ENCODE measurements around the gene C10orf90. TPM values are rescaled to one million over a fixed set of nuclear protein-coding genes. Genes with fewer than 3 reads are reported as not detected.

C10orf90 gene
- total RNA-seq, 3 donors from 2014 or later (not counting 1 experiment from before 2014, with no cell fraction given) = not detected

DNA sequence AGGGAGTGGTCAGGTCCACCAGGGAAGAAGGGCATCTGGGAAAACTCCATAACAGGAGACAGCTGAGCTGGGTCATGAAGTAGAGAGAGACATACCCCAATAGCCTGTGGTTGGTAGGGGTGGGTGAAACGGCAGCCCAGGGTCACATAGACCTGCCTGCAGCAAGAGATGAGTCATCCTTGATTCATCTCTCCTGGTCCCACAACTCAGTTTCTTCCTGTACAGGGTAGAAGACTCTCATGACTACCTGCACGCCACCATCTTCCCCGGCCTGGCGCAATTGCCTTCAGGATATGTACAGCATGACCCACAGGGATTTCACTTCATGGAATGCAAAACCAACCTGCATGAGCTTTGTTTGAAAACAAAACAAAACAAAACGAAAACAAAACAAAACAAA lies 237.1 kb downstream of the C10orf90 start:
- DNase-seq = peak in 1 of 2 donors; percentile 6
- peaks cover 10 to 24% of the 10 kb centered on the region in 2 donors for H3K27me3 Mint-ChIP-seq (ENCODE audit: low read depth in 2 of 2)
- Histone ChIP-seq H3K4me1 (ENCODE audit: control insufficient read depth, insufficient read depth, low read length) (no peaks in the 10 kb centered on the region), H3K4me3 (ENCODE audit: low read length) (no peak overlapping the region), H3K27ac (ENCODE audit: low read length) (no peak overlapping the region), H3K27me3 (ENCODE audit: control insufficient read depth, insufficient read depth, low read length) (peaks cover 2% of the 10 kb centered on the region), H3K9me3 (ENCODE audit: control insufficient read depth, insufficient read depth, low read length) (no peaks in the 10 kb centered on the region), H3K36me3 (ENCODE audit: control insufficient read depth, insufficient read depth, low read length) (no peaks in the 10 kb centered on the region)
- intact Hi-C loops (cut with micrococcal nuclease) = no loop called here
- no peak overlapping the region for H3K27ac Mint-ChIP-seq
- WGBS (ENCODE audit: insufficient coverage) = 83% methylated on average over 4 of the region's 5 CpGs
- H3K4me1 Mint-ChIP-seq = peaks cover 4 to 6% of the 10 kb centered on the region in 2 donors
- peak in 1 of 3 donors; percentile 24 for ATAC-seq
- H3K4me3 Mint-ChIP-seq = no peak overlapping the region
- H3K36me3 Mint-ChIP-seq = no peaks in the 10 kb centered on the region
- no peaks in the 10 kb centered on the region for H3K9me3 Mint-ChIP-seq
- TF ChIP-seq, protein P1, sequence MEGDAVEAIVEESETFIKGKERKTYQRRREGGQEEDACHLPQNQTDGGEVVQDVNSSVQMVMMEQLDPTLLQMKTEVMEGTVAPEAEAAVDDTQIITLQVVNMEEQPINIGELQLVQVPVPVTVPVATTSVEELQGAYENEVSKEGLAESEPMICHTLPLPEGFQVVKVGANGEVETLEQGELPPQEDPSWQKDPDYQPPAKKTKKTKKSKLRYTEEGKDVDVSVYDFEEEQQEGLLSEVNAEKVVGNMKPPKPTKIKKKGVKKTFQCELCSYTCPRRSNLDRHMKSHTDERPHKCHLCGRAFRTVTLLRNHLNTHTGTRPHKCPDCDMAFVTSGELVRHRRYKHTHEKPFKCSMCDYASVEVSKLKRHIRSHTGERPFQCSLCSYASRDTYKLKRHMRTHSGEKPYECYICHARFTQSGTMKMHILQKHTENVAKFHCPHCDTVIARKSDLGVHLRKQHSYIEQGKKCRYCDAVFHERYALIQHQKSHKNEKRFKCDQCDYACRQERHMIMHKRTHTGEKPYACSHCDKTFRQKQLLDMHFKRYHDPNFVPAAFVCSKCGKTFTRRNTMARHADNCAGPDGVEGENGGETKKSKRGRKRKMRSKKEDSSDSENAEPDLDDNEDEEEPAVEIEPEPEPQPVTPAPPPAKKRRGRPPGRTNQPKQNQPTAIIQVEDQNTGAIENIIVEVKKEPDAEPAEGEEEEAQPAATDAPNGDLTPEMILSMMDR (IDR thresholded peaks at IDR 0.05) = no peak

DNA sequence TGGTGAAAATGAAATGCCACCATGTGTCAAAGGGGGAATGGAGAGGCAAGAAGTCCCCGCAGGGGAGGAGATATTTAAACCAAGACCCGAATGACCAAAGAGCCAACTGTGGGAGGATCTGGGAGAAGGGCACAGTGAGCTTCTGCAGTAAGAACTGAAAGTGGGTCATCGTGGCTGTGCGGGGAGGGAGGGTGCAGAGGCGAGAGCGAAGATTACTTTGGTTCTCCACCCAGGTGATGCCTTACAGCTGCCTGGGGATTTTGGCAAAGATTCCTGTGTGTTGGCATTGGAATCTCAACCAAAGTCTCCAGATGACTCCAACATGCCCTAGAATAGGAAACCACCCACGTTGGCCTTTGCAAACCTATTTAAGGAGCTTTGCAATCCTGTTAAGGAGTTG lies 238.0 kb downstream of the C10orf90 start:
- DNase-seq = peak in 1 of 2 donors; percentile 8

DNA sequence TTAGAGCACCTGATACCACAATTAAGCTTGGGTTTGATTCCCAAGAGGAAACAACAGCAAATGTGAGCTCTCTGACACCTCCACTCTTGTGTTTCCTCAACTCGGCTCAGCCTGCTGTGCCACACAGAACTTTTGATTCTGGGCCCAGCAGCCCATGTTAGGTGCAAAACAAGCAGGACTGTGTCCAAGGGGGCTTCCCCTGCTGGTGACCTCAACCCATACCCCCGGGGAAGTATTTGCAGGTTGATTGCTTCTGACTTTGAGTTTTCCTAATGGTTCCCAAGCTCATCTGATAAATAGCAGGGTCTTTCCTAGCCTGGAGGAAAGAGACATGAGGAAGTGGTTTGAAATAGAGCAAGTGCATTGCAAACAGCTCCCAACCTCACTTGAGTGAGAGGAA lies 238.7 kb downstream of the C10orf90 start:
- peaks cover 2% of the 10 kb centered on the region for H3K27me3 ChIP-seq (ENCODE audit: control insufficient read depth, insufficient read depth, low read length)
- intact Hi-C loops (cut with micrococcal nuclease) = no loop called here

More for the DNA sequence above, 238.0 kb downstream of the C10orf90 start:
- Histone ChIP-seq H3K27ac (ENCODE audit: low read length) (no peak overlapping the region), H3K4me1 (ENCODE audit: control insufficient read depth, insufficient read depth, low read length) (no peaks in the 10 kb centered on the region), H3K9me3 (ENCODE audit: control insufficient read depth, insufficient read depth, low read length) (no peaks in the 10 kb centered on the region), H3K4me3 (ENCODE audit: low read length) (no peak overlapping the region), H3K36me3 (ENCODE audit: control insufficient read depth, insufficient read depth, low read length) (no peaks in the 10 kb centered on the region), H3K27me3 (ENCODE audit: control insufficient read depth, insufficient read depth, low read length) (peaks cover 2% of the 10 kb centered on the region)
- no peaks in the 10 kb centered on the region for H3K9me3 Mint-ChIP-seq
- peaks cover 13 to 17% of the 10 kb centered on the region in 2 donors for H3K27me3 Mint-ChIP-seq (ENCODE audit: low read depth in 2 of 2)
- no peak for ATAC-seq
- H3K36me3 Mint-ChIP-seq = no peaks in the 10 kb centered on the region
- intact Hi-C loops (cut with micrococcal nuclease) = no loop called here
- no peak overlapping the region for H3K4me3 Mint-ChIP-seq
- no peak overlapping the region for H3K27ac Mint-ChIP-seq
- peaks cover 4 to 6% of the 10 kb centered on the region in 2 donors for H3K4me1 Mint-ChIP-seq
- TF ChIP-seq, protein P1 (IDR thresholded peaks at IDR 0.05) = no peak
- 72% methylated on average over 7 of the region's 7 CpGs for WGBS (ENCODE audit: insufficient coverage)

More for the DNA sequence above, 238.7 kb downstream of the C10orf90 start:
- Histone ChIP-seq H3K4me1 (ENCODE audit: control insufficient read depth, insufficient read depth, low read length) (no peaks in the 10 kb centered on the region), H3K27ac (ENCODE audit: low read length) (no peak overlapping the region), H3K9me3 (ENCODE audit: control insufficient read depth, insufficient read depth, low read length) (no peaks in the 10 kb centered on the region), H3K4me3 (ENCODE audit: low read length) (no peak overlapping the region), H3K36me3 (ENCODE audit: control insufficient read depth, insufficient read depth, low read length) (no peaks in the 10 kb centered on the region)
- no peak for ATAC-seq
- Mint-ChIP-seq H3K9me3 (no peaks in the 10 kb centered on the region), H3K27ac (no peak overlapping the region), H3K4me3 (no peak overlapping the region), H3K4me1 (peaks cover 4 to 6% of the 10 kb centered on the region in 2 donors), H3K27me3 (ENCODE audit: low read depth in 2 of 2) (peaks cover 13 to 15% of the 10 kb centered on the region in 2 donors), H3K36me3 (no peaks in the 10 kb centered on the region)
- TF ChIP-seq, protein P1 (IDR thresholded peaks at IDR 0.05) = no peak
- DNase-seq = no peak
- 50% methylated on average over 1 of the region's 2 CpGs for WGBS (ENCODE audit: insufficient coverage)

All from natural killer cell (primary cell).